Neural progenitor cell (in vitro differentiated cells): ENCODE measurements around the gene GPR6.

Source experiments
- CTCF ChIP-seq: fragments of 200-600 bp; sonication (generic); IDR thresholded peaks from 2 replicates; pipeline ENCODE4 v1.5.1; 2017; ENCODE audit warnings: antibody characterized with exemption, mild to moderate bottlenecking
- EZH2phosphoT487 ChIP-seq: fragments of 200-600 bp; sonication (generic); IDR thresholded peaks from 2 replicates; pipeline ENCODE4 v1.6.1; 2017; ENCODE audit warnings: antibody characterized with exemption

- TF ChIP-seq CTCF (no peak), EZH2phosphoT487 (no peak)
These were observed 22.6 kb upstream of the GPR6 start for GRCh38 chr6:109955491-109955890.
